ENCODE results near the gene KCNMB1.

- TF ChIP-seq CTCF (IDR thresholded peaks at IDR 0.05; ENCODE audit: low read depth, low read length) (no peak), MAX (IDR thresholded peaks at IDR 0.05; ENCODE audit: low read depth, low read length) (no peak), POLR2A (IDR thresholded peaks at IDR 0.05; ENCODE audit: extremely low read depth, insufficient read length) (no peak), MYC (IDR thresholded peaks at IDR 0.05; ENCODE audit: low read depth, low read length) (no peak)
These were observed 61.3 kb downstream of the KCNMB1 start for GRCh38 chr5:170327829-170328228.

All from NB4 (cell line).